CD4-positive, alpha-beta T cell treated with Interleukin-21 for 1 hour (primary cell): ENCODE data around the gene XPNPEP2.
A peak's percentile ranks its signal among the peaks of the same experiment; 100 is the strongest.
"Not testable (repeated sequence)": the region's sequence is repeated elsewhere in the genome, so short reads cannot be mapped to it uniquely, and the experiment has no call there.

ENCODE experiments used
- DNase-seq: peaks from one replicate; pipeline ENCODE4 v3.0.0-alpha.2; 2020

Gene XPNPEP2

GRCh38 chrX:129721414-129721813 lies 17.4 kb upstream of the XPNPEP2 start:
- DNase-seq, result no peak

- peak; percentile 26 for DNase-seq
Observed at GRCh38 chrX:129721870-129722269, 16.9 kb upstream of the XPNPEP2 start.

GRCh38 chrX:129723511-129723910 lies 15.3 kb upstream of the XPNPEP2 start:
- no peak for DNase-seq

GRCh38 chrX:129724754-129725153 lies 14.0 kb upstream of the XPNPEP2 start:
- no peak for DNase-seq

- peak; percentile 28 for DNase-seq
Observed at GRCh38 chrX:129726307-129727111, 12.3 kb upstream of the XPNPEP2 start.

- DNase-seq, result no peak
Observed at GRCh38 chrX:129728061-129728460, 10.7 kb upstream of the XPNPEP2 start.

GRCh38 chrX:129731228-129731627 lies 7.6 kb upstream of the XPNPEP2 start:
- DNase-seq, result no peak

GRCh38 chrX:129732857-129733256 lies 5.9 kb upstream of the XPNPEP2 start:
- no peak for DNase-seq

GRCh38 chrX:129733335-129733734 lies 5.4 kb upstream of the XPNPEP2 start:
- no peak for DNase-seq

- no peak for DNase-seq
Observed at GRCh38 chrX:129736491-129736890, 2.3 kb upstream of the XPNPEP2 start.

GRCh38 chrX:129737916-129738315 lies 863 bp upstream of the XPNPEP2 start:
- no peak for DNase-seq

- no peak for DNase-seq
Observed at GRCh38 chrX:129739578-129739977, 799 bp downstream of the XPNPEP2 start.

- no peak for DNase-seq
Observed at GRCh38 chrX:129741880-129742758, 3.3 kb downstream of the XPNPEP2 start.

GRCh38 chrX:129742759-129743152 lies 4.0 kb downstream of the XPNPEP2 start:
- not testable (repeated sequence) for DNase-seq

GRCh38 chrX:129743821-129744220 lies 5.0 kb downstream of the XPNPEP2 start:
- no peak for DNase-seq

- peak; percentile 41 for DNase-seq
Observed at GRCh38 chrX:129744861-129745321, 6.1 kb downstream of the XPNPEP2 start.

GRCh38 chrX:129746557-129747470 lies 8.0 kb downstream of the XPNPEP2 start:
- DNase-seq, result no peak

GRCh38 chrX:129747533-129747932 lies 8.8 kb downstream of the XPNPEP2 start:
- DNase-seq, result no peak

GRCh38 chrX:129748305-129748704 lies 9.5 kb downstream of the XPNPEP2 start:
- DNase-seq, result no peak

- DNase-seq, result no peak
Observed at GRCh38 chrX:129749069-129749468, 10.3 kb downstream of the XPNPEP2 start.

GRCh38 chrX:129750971-129751370 lies 12.2 kb downstream of the XPNPEP2 start:
- DNase-seq, result no peak
